ENCODE results near the gene SLC6A18. TPM values are rescaled to one million over a fixed set of nuclear protein-coding genes. Genes with fewer than 3 reads are reported as not detected.

Gene SLC6A18
- total RNA-seq, 1 experiment from 2014 or later: not detected

GRCh38 chr5:1235379-1235778 is 10.2 kb downstream of the SLC6A18 start:
- H3K4me1 ChIP-seq (ENCODE audit: low read length): no peaks in the 10 kb centered on the region
- H3K27me3 ChIP-seq (ENCODE audit: low read length): no peaks in the 10 kb centered on the region; the same call in 1 of the 2 replicates
- no peaks in the 10 kb centered on the region for H3K36me3 ChIP-seq (ENCODE audit: insufficient read depth, low read length)
- no peak overlapping the region for H3K27ac ChIP-seq (ENCODE audit: low read length)
- peaks cover 5% of the 10 kb centered on the region; the same call in 1 of the 2 replicates for H3K9me3 ChIP-seq (ENCODE audit: low read length)
- H3K9me2 ChIP-seq (replicated peaks; ENCODE audit: insufficient read depth, low read length): no peaks in the 10 kb centered on the region
- H4K20me1 ChIP-seq (ENCODE audit: insufficient read depth, low read depth, low read length): no peaks in the 10 kb centered on the region
- DNase-seq: peak; percentile 74
- no peak overlapping the region for H3K4me3 ChIP-seq (ENCODE audit: low read length)
- no peaks in the 10 kb centered on the region for H3K79me2 ChIP-seq (ENCODE audit: low read length)
- H2AFZ ChIP-seq (ENCODE audit: low read length): no peak overlapping the region
- H3K9ac ChIP-seq (ENCODE audit: low read length): no peak overlapping the region
- H3K4me2 ChIP-seq (ENCODE audit: low read depth, low read length, poor library complexity, severe bottlenecking): no peak overlapping the region

- Histone ChIP-seq H3K9ac (ENCODE audit: low read length) (no peak overlapping the region), H3K9me2 (replicated peaks; ENCODE audit: insufficient read depth, low read length) (no peaks in the 10 kb centered on the region), H3K36me3 (ENCODE audit: insufficient read depth, low read length) (no peaks in the 10 kb centered on the region), H3K27ac (ENCODE audit: low read length) (no peak overlapping the region), H3K79me2 (ENCODE audit: low read length) (no peaks in the 10 kb centered on the region), H2AFZ (ENCODE audit: low read length) (no peak overlapping the region), H4K20me1 (ENCODE audit: insufficient read depth, low read depth, low read length) (no peaks in the 10 kb centered on the region), H3K4me2 (ENCODE audit: low read depth, low read length, poor library complexity, severe bottlenecking) (no peak overlapping the region), H3K9me3 (ENCODE audit: low read length) (peaks cover 5% of the 10 kb centered on the region; the same call in 1 of the 2 replicates), H3K4me3 (ENCODE audit: low read length) (no peak overlapping the region), H3K4me1 (ENCODE audit: low read length) (no peaks in the 10 kb centered on the region), H3K27me3 (ENCODE audit: low read length) (no peaks in the 10 kb centered on the region; the same call in 1 of the 2 replicates)
- DNase-seq: no peak
Measured at GRCh38 chr5:1235838-1236237, 10.7 kb downstream of the SLC6A18 start.

DNA sequence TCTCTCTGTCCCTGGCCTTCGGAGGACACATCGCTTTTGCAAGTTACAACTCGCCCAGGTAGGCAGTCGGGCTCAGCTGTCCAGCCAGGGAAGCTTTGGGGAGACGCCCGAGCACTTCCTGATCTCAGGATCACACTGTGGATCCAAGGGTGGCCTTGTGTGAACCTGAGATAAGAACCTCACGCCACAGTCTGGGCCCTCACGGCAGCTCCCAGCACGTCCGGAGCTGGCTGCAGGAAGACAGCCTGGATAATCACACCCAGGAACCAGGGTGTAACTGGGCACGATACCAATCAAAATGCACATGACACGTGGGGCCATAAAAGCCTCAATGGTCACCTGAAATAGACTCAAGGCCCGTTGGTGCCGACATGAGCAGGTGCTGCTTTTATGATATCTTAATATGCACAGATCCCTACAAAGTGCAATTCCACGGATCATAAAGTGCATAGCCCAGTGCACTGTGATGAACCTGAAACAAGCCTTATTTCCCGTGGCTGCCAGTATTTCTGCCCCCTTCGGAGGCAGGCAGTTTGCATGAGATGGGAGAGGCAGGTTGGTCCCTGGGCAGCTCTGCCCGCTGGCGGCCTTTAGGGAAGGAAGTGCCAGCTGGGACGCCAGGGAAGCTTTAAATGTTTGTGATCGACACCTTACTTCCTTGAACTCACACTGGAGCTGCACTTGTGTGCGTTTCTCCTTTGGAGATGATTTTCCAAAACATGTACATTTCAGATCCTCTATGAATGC is 14.5 kb downstream of the SLC6A18 start:
- Histone ChIP-seq H3K79me2 (ENCODE audit: low read length) (no peaks in the 10 kb centered on the region), H3K9me3 (ENCODE audit: low read length) (peaks cover 5% of the 10 kb centered on the region; the same call in 1 of the 2 replicates), H3K9ac (ENCODE audit: low read length) (no peak overlapping the region), H3K27ac (ENCODE audit: low read length) (no peak overlapping the region), H2AFZ (ENCODE audit: low read length) (no peak overlapping the region), H3K9me2 (replicated peaks; ENCODE audit: insufficient read depth, low read length) (no peaks in the 10 kb centered on the region), H3K36me3 (ENCODE audit: insufficient read depth, low read length) (no peaks in the 10 kb centered on the region), H3K27me3 (ENCODE audit: low read length) (no peaks in the 10 kb centered on the region; the same call in 1 of the 2 replicates), H3K4me2 (ENCODE audit: low read depth, low read length, poor library complexity, severe bottlenecking) (no peak overlapping the region), H3K4me1 (ENCODE audit: low read length) (no peaks in the 10 kb centered on the region), H4K20me1 (ENCODE audit: insufficient read depth, low read depth, low read length) (no peaks in the 10 kb centered on the region), H3K4me3 (ENCODE audit: low read length) (no peak overlapping the region)
- no peak for DNase-seq

DNA sequence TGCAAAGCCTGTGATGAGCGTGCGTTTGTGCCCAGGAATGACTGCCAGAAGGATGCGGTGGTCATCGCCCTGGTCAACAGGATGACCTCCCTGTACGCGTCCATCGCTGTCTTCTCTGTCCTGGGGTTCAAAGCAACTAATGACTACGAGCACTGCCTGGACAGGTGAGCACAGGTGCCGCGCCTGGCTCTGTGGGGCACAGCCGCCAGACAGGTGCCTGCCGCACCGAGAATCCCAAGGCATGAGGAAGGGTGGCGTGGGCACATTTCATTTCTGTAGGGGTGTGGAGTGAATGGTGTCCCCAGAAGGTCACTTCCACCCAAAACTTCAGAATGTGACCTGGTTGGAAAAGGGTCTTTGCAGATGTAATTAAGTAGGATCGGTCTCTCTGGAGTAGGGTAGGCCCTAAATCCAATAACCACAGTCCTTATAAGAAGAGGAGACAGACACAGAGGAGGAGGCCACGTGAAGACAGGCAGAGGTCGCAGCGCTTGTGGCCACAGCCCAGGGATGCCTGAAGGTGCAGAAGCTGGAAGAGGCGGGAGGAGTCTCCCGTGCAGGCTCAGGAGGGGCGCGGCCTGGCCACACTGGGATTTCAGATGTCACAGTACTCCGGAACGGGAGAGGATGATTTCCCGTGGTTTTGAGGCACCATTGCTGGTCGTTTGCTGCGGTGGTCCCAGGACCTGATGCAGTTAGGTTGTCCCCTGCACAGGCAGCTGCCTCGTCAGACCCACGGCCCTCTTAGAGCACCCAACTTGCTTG is 15.5 kb downstream of the SLC6A18 start:
- Histone ChIP-seq H3K4me1 (ENCODE audit: low read length) (no peaks in the 10 kb centered on the region), H3K79me2 (ENCODE audit: low read length) (no peaks in the 10 kb centered on the region), H3K9ac (ENCODE audit: low read length) (no peak overlapping the region), H3K27ac (ENCODE audit: low read length) (no peak overlapping the region), H3K4me3 (ENCODE audit: low read length) (no peak overlapping the region), H2AFZ (ENCODE audit: low read length) (no peak overlapping the region), H3K36me3 (ENCODE audit: insufficient read depth, low read length) (no peaks in the 10 kb centered on the region), H3K9me2 (replicated peaks; ENCODE audit: insufficient read depth, low read length) (no peaks in the 10 kb centered on the region), H4K20me1 (ENCODE audit: insufficient read depth, low read depth, low read length) (no peaks in the 10 kb centered on the region), H3K27me3 (ENCODE audit: low read length) (no peaks in the 10 kb centered on the region; the same call in 1 of the 2 replicates), H3K4me2 (ENCODE audit: low read depth, low read length, poor library complexity, severe bottlenecking) (no peak overlapping the region), H3K9me3 (ENCODE audit: low read length) (peaks cover 2% of the 10 kb centered on the region; the same call in 1 of the 2 replicates)
- DNase-seq: no peak

DNA sequence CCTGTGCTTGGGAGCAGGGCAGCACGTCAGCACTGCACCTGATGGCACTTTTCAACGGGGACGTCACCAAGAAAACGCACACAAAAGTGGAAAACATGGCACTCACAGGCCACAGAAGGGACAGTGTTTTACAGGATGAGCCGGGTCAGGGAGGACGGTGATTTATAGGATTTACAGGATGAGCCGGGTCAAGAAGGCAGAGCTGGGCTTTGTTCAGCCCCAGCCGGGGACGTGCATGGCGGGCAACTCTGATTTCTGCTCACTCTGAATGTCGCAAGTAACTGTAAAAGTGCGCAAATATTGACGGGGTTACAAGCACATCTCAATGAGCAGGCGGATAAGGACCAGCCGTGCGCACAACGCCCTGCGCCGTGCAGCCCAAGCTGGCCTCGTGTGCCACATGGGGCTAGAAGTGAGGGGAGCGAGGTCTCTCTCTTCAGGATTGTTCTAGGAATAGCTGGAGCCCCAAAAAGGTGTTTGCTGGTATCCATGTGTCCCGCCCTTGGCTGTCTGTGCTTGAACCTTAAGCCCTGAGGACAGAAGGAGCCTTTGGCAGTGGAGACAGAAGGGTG is 16.4 kb downstream of the SLC6A18 start:
- no peak for DNase-seq
- Histone ChIP-seq H4K20me1 (ENCODE audit: insufficient read depth, low read depth, low read length) (no peaks in the 10 kb centered on the region), H3K9ac (ENCODE audit: low read length) (no peak overlapping the region), H3K4me3 (ENCODE audit: low read length) (no peak overlapping the region), H3K4me1 (ENCODE audit: low read length) (no peaks in the 10 kb centered on the region), H3K36me3 (ENCODE audit: insufficient read depth, low read length) (no peaks in the 10 kb centered on the region), H3K27me3 (ENCODE audit: low read length) (no peaks in the 10 kb centered on the region), H3K9me2 (replicated peaks; ENCODE audit: insufficient read depth, low read length) (no peaks in the 10 kb centered on the region), H3K27ac (ENCODE audit: low read length) (no peak overlapping the region), H2AFZ (ENCODE audit: low read length) (no peak overlapping the region), H3K9me3 (ENCODE audit: low read length) (no peaks in the 10 kb centered on the region), H3K79me2 (ENCODE audit: low read length) (no peaks in the 10 kb centered on the region), H3K4me2 (ENCODE audit: low read depth, low read length, poor library complexity, severe bottlenecking) (no peak overlapping the region)

- H3K36me3 ChIP-seq (ENCODE audit: insufficient read depth, low read length): no peaks in the 10 kb centered on the region
- H4K20me1 ChIP-seq (ENCODE audit: insufficient read depth, low read depth, low read length): no peaks in the 10 kb centered on the region
- DNase-seq: no peak
- no peaks in the 10 kb centered on the region for H3K79me2 ChIP-seq (ENCODE audit: low read length)
- no peaks in the 10 kb centered on the region for H3K9me3 ChIP-seq (ENCODE audit: low read length)
- H3K9ac ChIP-seq (ENCODE audit: low read length): no peak overlapping the region
- no peaks in the 10 kb centered on the region for H3K27me3 ChIP-seq (ENCODE audit: low read length)
- no peaks in the 10 kb centered on the region for H3K4me1 ChIP-seq (ENCODE audit: low read length)
- H3K9me2 ChIP-seq (replicated peaks; ENCODE audit: insufficient read depth, low read length): no peaks in the 10 kb centered on the region
- H3K4me2 ChIP-seq (ENCODE audit: low read depth, low read length, poor library complexity, severe bottlenecking): no peak overlapping the region
- H3K4me3 ChIP-seq (ENCODE audit: low read length): no peak overlapping the region
- no peak overlapping the region for H2AFZ ChIP-seq (ENCODE audit: low read length)
- no peak overlapping the region for H3K27ac ChIP-seq (ENCODE audit: low read length)
Measured at GRCh38 chr5:1242733-1243486, 17.7 kb downstream of the SLC6A18 start.

GRCh38 chr5:1243487-1244130 is 18.4 kb downstream of the SLC6A18 start:
- Histone ChIP-seq H3K36me3 (ENCODE audit: insufficient read depth, low read length) (no peaks in the 10 kb centered on the region), H2AFZ (ENCODE audit: low read length) (no peak overlapping the region), H3K27ac (ENCODE audit: low read length) (no peak overlapping the region), H3K4me3 (ENCODE audit: low read length) (no peak overlapping the region), H3K79me2 (ENCODE audit: low read length) (no peaks in the 10 kb centered on the region), H3K9ac (ENCODE audit: low read length) (no peak overlapping the region), H4K20me1 (ENCODE audit: insufficient read depth, low read depth, low read length) (no peaks in the 10 kb centered on the region), H3K27me3 (ENCODE audit: low read length) (no peaks in the 10 kb centered on the region), H3K9me3 (ENCODE audit: low read length) (no peaks in the 10 kb centered on the region), H3K4me1 (ENCODE audit: low read length) (no peaks in the 10 kb centered on the region), H3K4me2 (ENCODE audit: low read depth, low read length, poor library complexity, severe bottlenecking) (no peak overlapping the region), H3K9me2 (replicated peaks; ENCODE audit: insufficient read depth, low read length) (no peaks in the 10 kb centered on the region)
- no peak for DNase-seq

Data from Karpas-422 (cell line).